BE2C (cell line): ENCODE measurements around the gene CROCC2.

Source experiments
- DNase-seq: peaks from one replicate; pipeline ENCODE4 v3.0.0-alpha.2; 2020
- H3K27me3 ChIP-seq: fragments of 250-450 bp; sonication (Bioruptor Pico); 2 replicates; pipeline ENCODE4 v1.5.1; 2020; ENCODE audit warnings: mild to moderate bottlenecking
- H3K36me3 ChIP-seq: fragments of 250-450 bp; sonication (Bioruptor Pico); 2 replicates; pipeline ENCODE4 v1.5.1; 2020; ENCODE audit warnings: mild to moderate bottlenecking
- H3K4me1 ChIP-seq: fragments of 250-450 bp; sonication (Bioruptor Pico); 2 replicates; pipeline ENCODE4 v1.5.1; 2020
- H3K4me3 ChIP-seq: 2 replicates; pipeline ENCODE4 v1.5.1; 2011; ENCODE audit warnings: low read depth, low read length
- H3K9me3 ChIP-seq: fragments of 250-450 bp; sonication (Bioruptor Pico); 2 replicates; pipeline ENCODE4 v1.5.1; 2020
- CTCF ChIP-seq: IDR thresholded peaks from 2 replicates; pipeline ENCODE4 v1.5.1; 2012; ENCODE audit warnings: mild to moderate bottlenecking, low read depth, low read length

Gene CROCC2

GRCh38 chr2:240919786-240920782 lies 13.9 kb downstream of the CROCC2 start:
- Histone ChIP-seq H3K4me3 (no peak overlapping the region), H3K4me1 (peaks cover 7% of the 10 kb centered on the region), H3K9me3 (no peaks in the 10 kb centered on the region), H3K27me3 (no peaks in the 10 kb centered on the region), H3K36me3 (no peaks in the 10 kb centered on the region)
- no peak for TF ChIP-seq CTCF
- peak; percentile 6 for DNase-seq

DNA sequence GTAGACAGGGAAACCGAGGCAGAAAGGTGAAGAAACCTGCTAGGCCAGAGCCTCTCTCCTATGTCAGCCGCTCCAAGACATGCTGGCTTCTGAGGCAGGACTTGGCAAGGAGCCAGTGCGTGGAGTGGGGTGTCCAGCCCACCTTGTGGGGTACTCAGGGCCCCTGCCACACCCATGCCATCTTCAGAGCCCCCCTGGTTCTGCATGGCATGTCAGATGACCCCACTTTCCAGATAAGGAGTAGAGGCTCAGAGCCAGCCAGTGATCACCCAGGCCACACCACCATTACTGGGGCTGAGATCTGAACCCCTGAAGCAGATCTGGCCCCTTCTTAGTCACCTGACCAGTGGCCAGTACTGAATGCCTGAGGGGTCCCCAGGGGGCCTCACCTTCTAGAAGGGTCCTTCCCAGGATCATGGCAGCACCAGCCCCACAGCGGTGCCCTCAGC lies 14.7 kb downstream of the CROCC2 start:
- H3K36me3 ChIP-seq: no peaks in the 10 kb centered on the region
- peak; percentile 8 for DNase-seq
- H3K4me1 ChIP-seq: peaks cover 7% of the 10 kb centered on the region
- no peak for TF ChIP-seq CTCF
- H3K4me3 ChIP-seq: no peak overlapping the region
- no peaks in the 10 kb centered on the region for H3K9me3 ChIP-seq
- H3K27me3 ChIP-seq: no peaks in the 10 kb centered on the region

DNA sequence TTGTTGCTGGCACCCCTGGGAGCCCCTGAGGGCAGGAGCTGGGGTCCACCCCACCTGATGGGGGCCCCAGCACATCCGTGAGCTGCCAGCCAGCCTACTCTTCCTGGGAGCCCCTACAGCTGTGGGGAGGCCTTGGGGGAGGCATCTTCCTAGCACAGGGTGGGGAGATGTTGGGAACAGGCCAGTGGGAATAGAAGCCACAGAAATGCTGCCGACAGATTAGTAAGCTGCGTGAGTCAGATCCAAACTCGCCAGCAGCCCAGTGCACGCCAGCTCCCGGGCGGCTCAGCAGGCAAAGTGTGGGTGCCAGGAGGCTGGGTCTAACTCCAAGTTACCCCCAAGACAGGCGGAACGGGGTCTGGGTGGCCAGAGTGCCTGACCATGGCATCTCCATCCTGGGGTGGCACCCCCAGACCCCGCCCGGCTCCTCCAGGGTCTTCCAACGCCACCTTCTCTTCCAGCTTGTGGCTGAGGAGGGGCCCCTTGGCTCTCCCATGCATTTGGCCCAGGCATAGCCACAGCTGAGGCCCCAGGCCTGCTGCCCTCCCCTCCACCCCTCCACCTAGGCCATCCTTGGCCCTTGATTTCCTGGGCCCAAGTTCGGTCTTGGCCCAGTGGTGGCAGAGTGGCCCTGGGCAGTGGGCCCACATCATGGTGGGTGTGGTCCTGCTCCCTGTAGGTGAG lies 15.3 kb downstream of the CROCC2 start:
- H3K4me3 ChIP-seq: no peak overlapping the region
- peak; percentile 8 for DNase-seq
- H3K36me3 ChIP-seq: no peaks in the 10 kb centered on the region
- TF ChIP-seq CTCF: no peak
- H3K4me1 ChIP-seq: peaks cover 7% of the 10 kb centered on the region
- H3K9me3 ChIP-seq: no peaks in the 10 kb centered on the region
- H3K27me3 ChIP-seq: no peaks in the 10 kb centered on the region

DNA sequence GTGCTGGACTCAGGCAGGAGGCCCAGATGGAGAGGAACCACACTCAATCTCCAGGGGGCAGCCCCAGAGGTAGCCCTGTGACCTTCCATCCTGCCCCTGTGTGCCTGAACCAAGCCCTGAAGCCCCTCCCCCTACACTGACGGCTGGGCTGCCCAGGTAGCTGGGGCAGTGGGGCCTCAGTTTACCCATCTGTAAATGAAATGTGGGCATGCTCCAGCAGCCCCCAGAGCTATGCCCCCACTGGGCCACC lies 15.8 kb downstream of the CROCC2 start:
- no peaks in the 10 kb centered on the region for H3K36me3 ChIP-seq
- DNase-seq: no peak

GRCh38 chr2:240922245-240922981 lies 16.3 kb downstream of the CROCC2 start:
- Histone ChIP-seq H3K4me3 (no peak overlapping the region), H3K27me3 (no peaks in the 10 kb centered on the region), H3K9me3 (no peaks in the 10 kb centered on the region), H3K4me1 (no peaks in the 10 kb centered on the region), H3K36me3 (no peaks in the 10 kb centered on the region)
- peak; percentile 5 for DNase-seq
- no peak for TF ChIP-seq CTCF

More for the DNA sequence above, 15.8 kb downstream of the CROCC2 start:
- Histone ChIP-seq H3K27me3 (no peaks in the 10 kb centered on the region), H3K4me3 (no peak overlapping the region), H3K4me1 (peaks cover 3% of the 10 kb centered on the region), H3K9me3 (no peaks in the 10 kb centered on the region)
- no peak for TF ChIP-seq CTCF
